HUES6 (cell line): ENCODE measurements around the gene MYH1.

Experiments
- H3K27ac ChIP-seq: 2 replicates; pipeline ENCODE4 v1.7.0; 2013; ENCODE audit warnings: low read depth, mild to moderate bottlenecking, low read length, inconsistent platforms
- H3K27me3 ChIP-seq: 2 replicates; pipeline ENCODE4 v1.6.1; 2013; ENCODE audit warnings: low read length; ENCODE audit not compliant: control insufficient read depth, insufficient read depth
- H3K36me3 ChIP-seq: 2 replicates; pipeline ENCODE4 v1.6.1; 2013; ENCODE audit warnings: low read length; ENCODE audit not compliant: control insufficient read depth, insufficient read depth
- H3K4me1 ChIP-seq: 2 replicates; pipeline ENCODE4 v1.6.1; 2013; ENCODE audit warnings: low read length; ENCODE audit not compliant: control insufficient read depth, insufficient read depth
- H3K4me3 ChIP-seq: 2 replicates; pipeline ENCODE4 v1.5.1; 2013; ENCODE audit warnings: low read depth, low read length
- H3K9ac ChIP-seq: one replicate; pipeline ENCODE4 v1.6.1; 2013; ENCODE audit warnings: mild to moderate bottlenecking, low read length
- H3K9me3 ChIP-seq: 2 replicates; pipeline ENCODE4 v1.6.1; 2013; ENCODE audit warnings: low read depth, low read length; ENCODE audit not compliant: control insufficient read depth, insufficient read depth

Gene MYH1

GRCh38 chr17:10482252-10482651 is 36.1 kb downstream of the MYH1 start:
- Histone ChIP-seq H3K36me3 (no peaks in the 10 kb centered on the region), H3K4me3 (no peak overlapping the region), H3K4me1 (no peaks in the 10 kb centered on the region), H3K9ac (no peak overlapping the region), H3K9me3 (peaks cover 38% of the 10 kb centered on the region), H3K27ac (no peak overlapping the region), H3K27me3 (no peaks in the 10 kb centered on the region)

- Histone ChIP-seq H3K4me1 (no peaks in the 10 kb centered on the region), H3K27me3 (no peaks in the 10 kb centered on the region)
These were observed 40.6 kb downstream of the MYH1 start for GRCh38 chr17:10477701-10478100.

GRCh38 chr17:10474536-10474935 is 43.8 kb downstream of the MYH1 start:
- Histone ChIP-seq H3K27ac (no peak overlapping the region), H3K27me3 (no peaks in the 10 kb centered on the region), H3K4me3 (no peak overlapping the region), H3K9ac (no peak overlapping the region), H3K9me3 (no peaks in the 10 kb centered on the region), H3K36me3 (no peaks in the 10 kb centered on the region), H3K4me1 (no peaks in the 10 kb centered on the region)

More at GRCh38 chr17:10477701-10478100, 40.6 kb downstream of the MYH1 start:
- H3K9ac ChIP-seq = peak overlapping the region; percentile 61
- H3K36me3 ChIP-seq = no peaks in the 10 kb centered on the region
- peaks cover 12% of the 10 kb centered on the region for H3K9me3 ChIP-seq
- H3K27ac ChIP-seq = no peak overlapping the region
- H3K4me3 ChIP-seq = no peak overlapping the region

GRCh38 chr17:10471858-10472257 is 46.5 kb downstream of the MYH1 start:
- Histone ChIP-seq H3K36me3 (no peaks in the 10 kb centered on the region), H3K4me3 (no peak overlapping the region), H3K9ac (no peak overlapping the region), H3K27ac (no peak overlapping the region), H3K27me3 (no peaks in the 10 kb centered on the region; the same call in 1 of the 2 replicates), H3K9me3 (no peaks in the 10 kb centered on the region), H3K4me1 (no peaks in the 10 kb centered on the region)

- H3K4me3 ChIP-seq = no peak within 1 kb of the TSS
- H3K27me3 ChIP-seq = no peaks in the 10 kb centered on the region; the same call in 1 of the 2 replicates
- no peak within 1 kb of the TSS for H3K9ac ChIP-seq
- no peaks in the 10 kb centered on the region for H3K4me1 ChIP-seq
- no peak within 1 kb of the TSS for H3K27ac ChIP-seq
- H3K9me3 ChIP-seq = no peaks in the 10 kb centered on the region
- H3K36me3 ChIP-seq = no peaks in the 10 kb centered on the region
These were observed 48.9 kb downstream of the MYH1 start, which contains the start of gene MYH4 for GRCh38 chr17:10469459-10469858. MYH4 (minus strand) TSS chr17:10469559; CDS start chr17:10466745, 2,814 bp downstream.

GRCh38 chr17:10463402-10463801 is 54.9 kb downstream of the MYH1 start:
- Histone ChIP-seq H3K27ac (no peak overlapping the region), H3K9me3 (no peaks in the 10 kb centered on the region), H3K36me3 (no peaks in the 10 kb centered on the region), H3K9ac (no peak overlapping the region), H3K27me3 (no peaks in the 10 kb centered on the region; the same call in 1 of the 2 replicates), H3K4me3 (no peak overlapping the region), H3K4me1 (no peaks in the 10 kb centered on the region)

GRCh38 chr17:10460062-10460461 is 58.3 kb downstream of the MYH1 start:
- Histone ChIP-seq H3K4me3 (no peak overlapping the region), H3K27me3 (no peaks in the 10 kb centered on the region), H3K4me1 (no peaks in the 10 kb centered on the region), H3K27ac (no peak overlapping the region), H3K36me3 (no peaks in the 10 kb centered on the region), H3K9me3 (no peaks in the 10 kb centered on the region), H3K9ac (no peak overlapping the region)

GRCh38 chr17:10458701-10459100 is 59.6 kb downstream of the MYH1 start:
- no peak overlapping the region for H3K9ac ChIP-seq
- H3K27ac ChIP-seq = no peak overlapping the region
- H3K4me1 ChIP-seq = no peaks in the 10 kb centered on the region
- H3K4me3 ChIP-seq = no peak overlapping the region
- H3K27me3 ChIP-seq = no peaks in the 10 kb centered on the region
- no peaks in the 10 kb centered on the region for H3K36me3 ChIP-seq
- H3K9me3 ChIP-seq = no peaks in the 10 kb centered on the region

- H3K27me3 ChIP-seq = no peaks in the 10 kb centered on the region
- H3K4me3 ChIP-seq = no peak overlapping the region
- no peaks in the 10 kb centered on the region for H3K36me3 ChIP-seq
- no peak overlapping the region for H3K27ac ChIP-seq
- no peak overlapping the region for H3K9ac ChIP-seq
- H3K4me1 ChIP-seq = no peaks in the 10 kb centered on the region
- H3K9me3 ChIP-seq = no peaks in the 10 kb centered on the region
These were observed 60.4 kb downstream of the MYH1 start for GRCh38 chr17:10457952-10458351.

GRCh38 chr17:10447026-10447931 is 71.1 kb downstream of the MYH1 start:
- H3K9ac ChIP-seq = no peak overlapping the region
- no peak overlapping the region for H3K27ac ChIP-seq
- no peaks in the 10 kb centered on the region for H3K27me3 ChIP-seq

More at GRCh38 chr17:10447026-10447931, 71.1 kb downstream of the MYH1 start:
- H3K4me3 ChIP-seq = no peak overlapping the region
- no peaks in the 10 kb centered on the region for H3K9me3 ChIP-seq
- no peaks in the 10 kb centered on the region for H3K4me1 ChIP-seq
- H3K36me3 ChIP-seq = no peaks in the 10 kb centered on the region
